GM18502 (cell line): ENCODE data around the gene RAPGEF4.

Experiments used
- ATAC-seq: cut with Tn5 transposase; IDR thresholded peaks from one replicate; pipeline ENCODE4 v1.9.1; 2021; ENCODE audit warnings: mild to moderate bottlenecking; ENCODE audit not compliant: unreplicated experiment, poor library complexity

RAPGEF4 gene

DNA sequence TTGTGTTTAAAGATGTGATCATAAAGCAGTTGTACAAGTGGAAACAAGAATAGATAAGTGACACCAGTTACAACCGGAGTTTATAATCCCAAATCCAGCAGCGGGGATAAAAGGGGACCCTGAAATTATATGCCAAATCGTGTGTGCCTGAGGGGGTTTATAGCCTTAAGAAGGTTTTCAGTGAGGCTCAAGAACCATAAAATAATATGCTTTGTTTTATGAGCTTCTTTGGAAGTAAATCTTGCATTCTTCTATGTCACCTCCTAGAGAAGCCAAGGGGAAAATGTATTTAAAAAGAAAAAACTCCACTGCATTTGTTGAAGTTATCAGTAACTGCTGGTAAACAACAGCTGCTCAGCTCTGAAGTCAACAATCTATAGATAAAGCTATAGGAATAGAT lies 314.2 kb downstream of the RAPGEF4 start:
- no peak for ATAC-seq

DNA sequence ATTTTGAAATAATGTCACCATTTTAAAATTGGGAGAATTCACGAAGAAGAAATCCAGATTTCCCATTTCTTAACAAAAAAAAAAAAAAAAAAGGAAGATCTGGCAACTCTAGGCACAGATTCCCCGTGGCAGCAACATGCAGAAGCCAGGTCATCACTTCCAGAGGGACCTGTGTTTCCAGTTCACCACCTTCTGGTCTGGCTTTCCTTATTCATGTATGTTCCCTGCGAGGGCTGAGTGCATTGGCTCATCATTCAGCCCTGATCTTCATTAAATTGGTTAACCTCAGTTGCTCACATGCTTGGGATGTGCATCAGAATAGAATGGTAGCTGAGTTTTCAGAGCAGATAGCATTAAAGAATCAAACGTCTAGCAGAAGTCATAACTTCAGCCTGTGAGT lies 315.0 kb downstream of the RAPGEF4 start:
- no peak for ATAC-seq

DNA sequence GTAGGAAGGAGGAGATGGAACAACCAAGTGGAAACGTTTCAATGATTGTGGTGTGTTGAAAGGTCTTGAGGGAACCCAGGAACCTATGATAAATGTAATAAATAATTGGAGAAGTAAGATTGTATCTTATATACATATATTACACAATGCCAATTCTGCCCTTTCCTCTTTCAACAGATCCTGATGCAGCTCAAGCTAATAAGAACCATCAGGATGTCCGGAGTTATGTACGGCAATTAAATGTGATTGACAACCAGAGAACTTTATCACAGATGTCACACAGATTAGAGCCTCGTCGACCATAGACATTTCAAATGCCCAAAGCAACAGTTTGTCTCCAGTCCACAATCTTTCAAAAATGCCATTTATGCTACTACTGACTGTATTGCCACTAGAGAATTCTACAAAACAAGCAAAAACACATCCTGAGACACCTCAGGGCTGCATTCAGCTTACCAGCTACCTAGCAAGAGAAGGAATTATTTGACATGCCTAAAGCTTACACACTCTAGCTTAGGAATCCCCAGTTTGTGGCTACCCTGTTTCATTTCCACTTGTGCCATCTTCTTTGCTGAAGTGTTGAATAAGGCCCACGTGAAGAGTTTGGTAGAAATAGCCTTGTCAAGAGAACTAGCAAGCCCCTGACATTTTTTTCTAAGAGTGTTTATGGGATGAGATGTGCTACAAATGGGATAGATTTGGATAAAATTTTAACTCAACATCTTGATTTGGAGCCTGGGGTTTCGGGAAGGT lies 316.0 kb downstream of the RAPGEF4 start:
- ATAC-seq, result no peak

DNA sequence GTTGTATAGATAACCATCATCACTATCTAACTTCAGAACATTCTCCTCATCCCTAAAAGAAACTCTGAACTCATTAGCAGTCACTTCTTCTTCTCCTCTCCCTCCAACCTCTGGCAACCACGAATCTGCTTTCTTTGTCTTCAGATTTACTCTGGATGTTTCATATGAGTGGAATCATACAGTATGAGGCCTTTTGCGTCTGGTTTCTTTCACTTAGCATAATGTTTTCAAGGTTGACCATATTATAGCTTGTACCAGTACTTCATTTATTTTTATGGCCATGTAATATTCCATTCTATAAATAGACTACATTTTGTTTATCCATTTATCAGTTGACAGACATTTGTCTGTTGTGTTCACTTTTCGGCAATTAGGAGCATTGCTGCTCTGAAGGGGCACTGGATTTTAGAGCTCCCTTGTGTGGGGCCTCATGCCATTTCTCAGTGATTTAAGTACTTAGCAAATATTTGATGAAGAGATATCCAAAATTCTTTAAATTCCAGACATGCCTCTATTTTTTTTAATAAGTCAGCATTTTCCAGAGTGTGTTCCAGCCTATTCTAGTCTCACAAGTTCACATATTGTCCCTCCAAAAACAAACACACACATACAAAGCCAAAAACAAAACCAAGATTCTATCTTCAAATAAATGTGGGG lies 317.5 kb downstream of the RAPGEF4 start:
- no peak for ATAC-seq

DNA sequence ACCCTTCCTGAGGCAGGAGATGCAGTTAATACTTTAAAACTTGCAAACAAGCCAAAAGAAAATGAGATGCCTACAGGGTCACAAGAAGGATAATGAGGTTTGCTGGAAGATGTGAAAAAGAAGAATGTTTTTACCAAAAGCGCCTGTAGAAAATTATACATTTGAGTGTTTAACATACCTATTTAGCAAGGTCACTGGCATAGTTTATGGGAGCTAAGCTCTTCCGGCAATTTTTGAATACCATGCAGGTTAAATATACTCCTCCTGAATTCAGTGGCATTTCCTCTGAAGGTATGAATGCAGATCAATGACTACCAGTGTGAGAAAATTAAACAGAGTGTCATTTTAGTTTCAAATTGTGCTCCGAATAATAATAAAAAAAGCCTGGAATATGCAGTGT lies 318.8 kb downstream of the RAPGEF4 start:
- no peak for ATAC-seq

DNA sequence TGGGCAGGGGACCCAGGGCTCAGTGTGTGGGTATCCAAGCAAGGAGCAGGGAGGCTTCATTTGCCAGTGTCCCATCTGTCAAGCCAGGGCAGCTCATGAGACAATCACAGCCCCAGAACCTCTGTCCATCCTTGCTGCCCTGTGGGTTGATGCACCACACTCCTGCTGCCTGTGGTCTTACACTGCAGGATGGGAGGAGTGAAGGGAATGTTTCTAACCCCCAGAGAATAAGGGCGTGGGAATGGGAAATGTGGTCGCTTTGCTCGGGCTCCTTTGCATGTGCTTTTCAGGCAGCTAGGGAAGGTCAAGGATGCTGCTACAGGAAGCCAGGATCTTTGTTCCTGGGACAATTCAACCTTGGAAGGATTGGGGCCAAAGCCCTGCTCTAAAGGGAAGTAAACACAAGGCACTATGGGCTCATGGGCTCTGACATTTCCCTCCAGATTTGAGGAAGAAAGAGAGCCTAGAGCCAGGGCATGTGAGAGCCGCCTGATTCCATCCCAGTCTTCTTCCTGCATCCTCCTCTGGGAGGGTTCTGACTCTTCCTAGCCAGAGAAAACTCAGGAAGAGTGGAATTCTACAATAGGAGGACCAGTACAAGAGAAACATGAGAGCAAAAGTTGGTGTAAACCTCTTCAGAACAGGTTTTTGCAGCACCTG lies 321.2 kb downstream of the RAPGEF4 start:
- ATAC-seq, result no peak

DNA sequence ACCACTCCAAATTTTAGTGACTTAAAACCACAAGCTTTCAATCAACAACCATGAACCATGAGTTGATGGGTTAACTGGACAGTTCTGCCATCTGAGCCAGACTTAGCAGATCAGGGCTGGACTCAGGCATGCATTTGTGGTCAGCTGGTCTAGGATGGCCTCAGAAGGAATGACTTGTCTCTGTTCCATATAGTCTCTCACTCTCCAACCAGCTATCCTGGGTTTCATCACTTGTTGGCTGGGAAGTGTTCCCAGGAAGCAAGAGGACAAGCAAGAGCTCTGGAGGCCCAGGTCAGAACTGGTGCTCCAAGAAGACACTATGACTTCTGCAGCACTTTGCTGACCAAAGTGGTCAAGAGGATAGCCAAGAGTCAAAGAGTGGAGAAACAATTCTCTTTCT lies 322.5 kb downstream of the RAPGEF4 start:
- ATAC-seq, result no peak

DNA sequence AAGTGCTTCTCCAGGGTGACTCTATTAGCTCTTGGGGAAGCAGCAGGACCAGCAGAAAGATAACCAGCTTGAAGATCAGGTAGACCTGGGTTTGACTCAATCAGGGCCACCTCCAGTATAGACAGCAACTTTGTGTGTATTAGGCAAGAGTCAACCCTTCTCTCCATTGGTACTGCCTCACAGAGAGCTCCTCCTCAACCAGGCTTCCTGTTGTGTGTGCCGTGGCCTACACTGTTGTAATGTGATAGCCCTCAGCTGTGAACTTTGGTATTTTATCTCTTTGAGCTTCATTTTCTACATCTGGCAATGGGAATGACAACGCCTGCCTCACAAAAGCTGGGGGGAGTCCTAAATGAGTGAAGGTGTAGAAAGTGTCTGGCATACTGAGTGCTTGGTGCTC lies 323.0 kb downstream of the RAPGEF4 start:
- no peak for ATAC-seq

DNA sequence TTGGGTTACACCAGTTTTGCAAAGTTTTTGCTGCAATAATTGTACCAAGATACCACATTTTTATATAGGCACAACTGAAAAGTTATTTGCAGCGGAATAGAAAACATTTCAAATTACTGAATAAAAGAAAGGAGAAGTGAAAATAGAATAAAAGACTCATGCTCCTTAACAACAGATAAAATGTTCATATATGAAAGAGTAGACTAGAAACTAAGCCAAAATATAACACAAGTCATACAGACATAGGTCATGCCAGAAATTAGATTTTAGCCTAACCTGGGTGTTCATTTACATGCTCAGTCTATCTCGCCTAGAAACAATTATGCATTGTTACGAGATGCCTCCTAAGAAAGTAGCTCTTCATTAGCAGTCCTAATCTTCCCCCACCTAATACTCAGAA lies 323.6 kb downstream of the RAPGEF4 start:
- no peak for ATAC-seq

DNA sequence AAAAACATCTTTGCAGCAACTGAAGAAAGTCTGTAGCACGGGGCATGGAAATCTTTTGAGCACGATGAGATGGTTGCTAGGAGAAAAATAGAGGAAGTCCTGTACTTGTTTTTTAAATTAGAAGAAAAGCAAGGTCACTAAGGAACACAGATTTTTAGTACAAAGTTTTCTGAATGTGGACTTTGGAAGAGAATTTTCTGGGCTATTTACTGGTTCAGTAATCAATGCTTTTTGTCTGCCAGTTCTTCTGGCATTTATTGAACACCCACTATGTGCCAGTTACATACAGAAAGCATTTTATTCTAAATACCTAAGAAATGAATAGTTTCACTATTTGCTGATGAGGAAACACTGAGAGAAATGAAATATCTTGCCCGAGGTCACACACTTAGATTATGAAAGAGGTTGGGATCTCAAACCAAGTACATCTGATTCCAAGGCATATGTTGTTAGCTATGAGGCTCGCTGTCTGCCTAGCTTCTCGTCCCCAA lies 324.4 kb downstream of the RAPGEF4 start:
- ATAC-seq, result no peak

DNA sequence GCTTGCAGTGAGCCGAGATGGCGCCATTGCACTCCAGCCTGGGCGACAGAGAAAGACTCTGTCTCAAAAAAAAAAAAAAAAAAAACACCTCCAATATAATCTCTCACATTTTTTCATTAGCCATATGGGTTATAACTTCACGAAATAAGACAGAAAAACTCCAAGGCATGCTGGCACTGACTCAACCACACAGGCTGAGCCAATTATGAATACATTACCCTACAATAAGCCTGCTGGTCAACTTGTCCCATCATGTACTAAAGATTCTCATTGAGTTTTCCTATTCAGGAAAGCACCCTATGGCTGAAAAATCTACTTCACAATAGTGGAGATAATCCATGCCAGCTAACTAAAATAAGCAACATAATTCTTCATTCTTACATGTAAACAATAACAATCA lies 327.2 kb downstream of the RAPGEF4 start:
- no peak for ATAC-seq

DNA sequence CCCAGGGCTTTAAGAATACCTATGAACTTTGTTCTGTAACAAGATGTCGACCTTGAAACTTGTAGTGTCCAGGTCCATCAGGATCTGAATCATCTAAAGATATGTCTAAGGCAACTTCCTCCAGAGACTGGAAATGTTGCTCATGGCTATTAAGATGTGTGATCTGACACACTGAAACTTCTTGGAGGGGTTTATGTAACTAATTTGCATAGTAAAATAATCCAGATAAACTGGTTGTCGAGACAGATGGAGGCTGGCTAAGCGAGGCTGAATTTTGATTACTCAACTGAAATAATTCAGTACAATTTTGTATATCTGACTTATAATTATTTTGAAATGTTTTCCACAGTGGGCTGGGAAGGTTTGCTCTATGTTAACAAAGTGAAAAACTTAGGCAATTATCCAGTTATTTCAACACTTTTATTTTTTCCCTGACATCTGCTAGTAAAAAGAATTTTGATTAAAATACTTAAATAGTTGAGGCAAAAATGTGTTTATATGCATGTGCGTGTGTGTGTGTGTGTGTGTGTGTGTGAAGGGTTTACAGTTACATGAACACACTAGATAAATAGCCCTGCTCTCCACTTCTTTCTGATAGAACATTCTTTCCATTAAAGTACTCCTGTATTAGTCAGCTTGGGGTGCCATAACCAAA lies 328.6 kb downstream of the RAPGEF4 start:
- no peak for ATAC-seq

DNA sequence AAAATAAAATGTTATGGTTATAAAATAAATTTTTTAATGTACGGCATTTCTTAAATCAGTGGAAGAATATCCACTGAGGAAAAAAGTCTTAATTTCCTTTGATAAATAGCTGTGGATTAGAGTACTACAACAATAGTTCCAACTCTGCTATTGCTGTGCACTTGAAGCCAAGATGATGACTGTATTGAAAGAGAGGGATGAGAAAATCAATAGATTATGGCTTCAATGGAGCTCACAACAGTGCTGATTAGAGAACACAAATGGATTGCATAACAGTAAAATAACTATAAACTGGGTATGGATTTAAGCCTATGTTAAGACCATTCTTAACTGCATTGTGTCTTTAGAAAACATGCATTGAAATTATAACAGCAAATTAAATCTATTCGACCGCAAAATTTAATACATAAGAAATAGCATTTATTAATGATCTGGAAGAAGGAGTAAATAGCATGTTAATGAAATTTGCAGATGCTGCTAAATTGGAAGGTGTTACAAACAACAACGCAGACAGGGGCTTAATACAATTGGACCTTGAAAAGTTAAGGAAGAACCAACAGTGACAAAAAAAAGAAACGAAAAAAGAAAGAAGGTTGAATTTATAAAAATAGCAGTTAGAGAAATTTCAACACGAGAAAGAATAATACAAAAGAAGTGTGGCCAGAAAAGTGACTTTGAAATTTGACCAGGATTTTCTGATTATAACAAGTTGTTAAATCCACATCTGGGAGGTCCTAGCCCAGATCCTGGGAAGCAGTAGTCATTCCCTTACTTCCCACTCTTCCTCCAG lies 331.4 kb downstream of the RAPGEF4 start:
- no peak for ATAC-seq

DNA sequence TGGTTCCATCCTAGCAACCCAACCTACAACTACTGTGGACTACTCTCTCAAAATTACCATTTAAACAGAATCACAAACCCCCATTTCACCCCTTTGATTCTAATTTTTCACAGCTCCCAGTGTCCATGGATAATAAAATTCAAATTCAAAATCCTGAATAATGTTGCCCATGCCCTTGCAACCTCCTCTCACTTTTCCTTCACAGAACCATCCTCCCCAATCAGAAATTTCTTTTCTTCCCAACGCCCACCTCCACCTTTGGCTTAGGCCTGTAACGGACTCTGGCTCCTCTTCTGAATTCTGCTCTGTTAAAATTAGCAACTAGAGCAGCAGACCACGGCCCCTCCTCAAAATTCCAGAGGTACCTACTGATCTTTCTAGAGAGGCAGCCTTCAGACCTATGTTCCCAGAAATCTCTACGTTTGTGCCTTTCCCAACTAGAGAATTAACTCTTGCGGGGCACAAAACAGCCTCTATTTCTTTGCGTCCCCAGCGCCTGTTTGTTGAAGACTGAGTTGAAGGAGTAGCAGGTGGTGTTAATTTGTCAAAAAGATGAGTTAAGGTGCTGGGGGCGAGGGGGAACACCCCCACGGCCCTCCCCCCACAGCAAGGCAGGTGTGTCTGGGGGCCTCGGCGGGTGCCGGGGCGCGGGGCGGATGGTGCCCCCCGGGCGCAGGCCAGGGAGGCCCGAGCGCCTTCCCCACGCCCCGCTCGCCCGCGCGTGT lies 339.6 kb downstream of the RAPGEF4 start:
- no peak for ATAC-seq

DNA sequence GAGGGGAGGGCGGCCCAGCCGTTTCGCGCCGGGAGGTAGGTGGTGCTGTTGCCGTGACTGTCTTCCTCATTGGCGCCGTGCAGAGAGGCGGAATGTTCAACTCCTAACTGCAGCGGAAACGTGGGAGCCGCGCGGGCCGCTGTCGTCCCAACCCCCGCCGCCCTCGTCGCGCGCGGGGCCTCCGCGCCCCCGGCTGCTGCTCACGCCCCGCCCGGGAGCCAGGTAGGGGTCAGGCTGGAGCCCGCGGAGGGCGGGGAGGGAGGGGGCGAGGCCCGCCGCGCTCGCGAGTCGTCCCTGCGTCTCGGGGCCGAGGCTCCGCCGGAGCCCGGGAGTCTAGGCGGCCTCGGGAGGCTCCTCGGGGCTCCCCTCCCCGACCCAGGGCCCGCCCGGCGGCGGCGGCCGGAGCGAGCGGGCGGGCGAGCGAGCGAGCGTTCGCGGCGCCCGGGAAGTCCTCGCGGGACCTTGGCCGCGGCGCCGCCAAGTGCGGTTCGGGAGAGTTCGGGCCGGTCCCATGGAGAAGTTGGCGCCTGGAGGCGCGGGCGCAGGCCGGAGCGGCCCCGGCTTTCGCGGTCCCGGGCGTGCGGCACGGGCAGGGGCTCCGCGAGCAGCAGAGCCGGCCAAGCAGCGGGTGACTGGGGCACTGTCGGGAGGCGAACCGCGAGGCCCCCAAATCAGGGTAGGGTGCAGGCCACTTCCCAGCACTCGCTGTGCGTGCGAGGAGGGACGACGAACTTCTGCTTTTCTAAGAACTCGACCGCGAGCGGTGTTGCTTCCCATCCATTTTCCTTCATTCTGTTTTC lies 340.3 kb downstream of the RAPGEF4 start, which contains the start of gene MAP3K20:
TSS of gene MAP3K20 (plus strand) at position 66 of the 800 bp plus-strand sequence. CDS start 15,186 bp downstream, outside the sequence.
- ATAC-seq, result peak; percentile 64

DNA sequence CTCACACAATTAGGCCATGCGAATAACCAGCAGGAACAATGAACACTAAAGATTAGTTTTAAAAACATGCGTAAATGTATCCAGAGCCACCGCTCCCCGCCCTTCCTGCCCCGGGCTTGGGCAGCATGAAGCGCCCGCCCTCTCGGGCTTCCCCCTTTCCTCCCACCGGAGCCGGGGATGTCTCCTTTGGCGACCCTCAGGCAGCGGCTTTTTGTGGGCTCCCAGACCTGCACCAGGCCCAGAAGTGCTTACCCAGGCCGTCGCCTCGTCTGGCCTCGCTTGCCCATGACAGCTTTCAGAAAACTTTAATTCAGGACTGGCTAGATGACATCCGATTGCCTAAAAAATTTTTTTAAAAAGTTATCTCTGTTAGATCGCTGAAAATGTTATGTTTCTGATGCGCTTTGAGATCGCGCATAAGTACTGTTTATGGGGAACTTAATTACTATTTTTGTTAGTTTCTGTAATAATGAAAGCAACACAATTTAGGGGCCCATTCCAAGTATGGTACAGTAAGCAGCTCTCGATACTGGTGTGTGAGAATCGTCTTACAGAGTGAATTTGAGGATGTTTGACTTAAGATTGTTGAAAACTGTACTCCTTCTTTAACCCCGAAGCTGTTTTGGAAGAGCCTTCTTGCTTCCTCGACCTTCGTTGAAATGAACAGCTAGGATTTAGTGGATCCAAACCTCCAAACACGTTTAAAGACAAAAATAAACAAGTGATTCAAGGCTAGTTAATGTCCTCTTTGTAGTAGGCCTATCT lies 341.1 kb downstream of the RAPGEF4 start:
- ATAC-seq, result peak; percentile 37

DNA sequence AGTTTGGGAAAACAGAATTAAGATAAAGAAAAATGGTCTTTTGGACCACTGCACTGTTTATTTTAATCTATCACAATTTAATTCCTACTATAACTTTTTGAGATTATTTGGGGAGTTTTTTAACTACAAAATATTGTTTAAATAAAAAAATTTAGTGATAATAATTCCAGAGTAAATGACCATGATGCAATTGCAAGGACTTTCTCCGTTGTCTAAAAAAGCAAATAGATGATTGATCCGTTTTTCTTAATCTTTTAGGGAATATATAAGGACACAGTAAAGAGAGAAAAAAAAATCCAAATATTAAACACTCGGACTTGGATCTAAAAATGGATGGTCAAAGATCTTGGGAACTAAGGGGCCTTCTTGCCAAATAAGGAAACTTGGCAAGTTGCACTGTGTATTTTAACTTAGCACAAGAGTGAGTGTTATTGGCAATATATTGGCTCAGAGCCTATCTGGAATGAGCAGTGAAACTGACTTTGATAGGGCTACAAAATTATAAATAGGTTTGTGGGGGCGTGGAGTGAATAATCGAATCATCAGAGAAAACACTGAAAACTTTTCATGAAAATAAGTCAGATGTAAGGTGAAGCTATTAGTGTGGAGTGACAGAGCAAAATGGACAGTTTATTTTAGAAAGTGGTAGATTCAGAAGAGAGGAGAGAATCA lies 342.0 kb downstream of the RAPGEF4 start:
- ATAC-seq, result no peak
